ENCODE results near the gene ABCD1.

- TF ChIP-seq POLR2AphosphoS5 (IDR thresholded peaks at IDR 0.05) (no peak), CTCF (IDR thresholded peaks at IDR 0.05) (no peak)
These were observed 37.2 kb downstream of the ABCD1 start for GRCh38 chrX:153761863-153762262.
